ENCODE data around the gene OLA1. TPM values are rescaled to one million over a fixed set of nuclear protein-coding genes. Genes with fewer than 3 reads are reported as not detected.

Gene OLA1
- total RNA-seq, 1 donor from 2014 or later = 69.2 TPM

- no peak for DNase-seq
- ATAC-seq = no peak
- intact Hi-C loops (cut with micrococcal nuclease) = no loop called here
Measured at GRCh38 chr2:174049895-174050294, 198.4 kb downstream of the OLA1 start.

DNA sequence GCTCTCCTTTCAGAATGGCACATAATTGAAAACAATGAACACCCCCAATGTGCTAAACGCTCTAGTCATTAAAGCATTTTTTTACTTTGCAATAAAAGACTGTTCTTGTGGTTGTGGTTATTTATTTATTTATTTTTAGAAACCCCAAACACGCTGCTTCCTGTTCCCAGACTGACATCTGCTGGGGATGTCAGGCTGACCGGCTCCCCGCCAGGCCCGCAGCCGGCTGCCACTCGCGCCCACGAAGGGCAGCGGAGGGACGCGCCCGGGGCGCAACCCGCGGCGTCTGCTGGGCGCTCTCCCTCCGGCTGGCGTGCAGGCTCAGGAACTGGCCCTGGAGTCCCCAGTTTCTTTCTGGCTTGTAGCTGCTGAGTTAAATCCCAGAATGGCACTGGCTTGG is 200.1 kb downstream of the OLA1 start:
- DNase-seq = no peak
- intact Hi-C loops (cut with micrococcal nuclease) = no loop called here
- no peak for ATAC-seq

DNA sequence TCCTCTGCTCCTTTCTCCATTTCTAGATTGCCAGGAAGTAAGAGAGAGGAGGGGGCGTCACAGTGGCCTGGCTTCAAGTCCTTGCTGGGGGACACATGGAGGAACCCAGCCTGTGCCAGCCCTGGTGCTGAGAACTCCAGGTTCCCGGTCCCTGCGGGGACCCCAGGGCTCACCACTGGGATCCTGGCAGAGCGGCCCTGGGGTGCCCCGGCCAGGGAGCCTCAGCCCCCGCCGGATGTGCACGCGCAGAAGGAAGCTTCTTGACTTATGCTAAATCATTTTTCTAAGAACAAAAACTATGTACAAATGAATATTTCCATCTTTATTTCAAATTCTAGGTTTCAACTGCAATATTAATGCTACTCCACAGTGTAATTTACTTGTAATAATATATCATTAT is 200.6 kb downstream of the OLA1 start:
- DNase-seq (no peak), ATAC-seq (no peak)
- intact Hi-C loops (cut with micrococcal nuclease) = no loop called here

DNA sequence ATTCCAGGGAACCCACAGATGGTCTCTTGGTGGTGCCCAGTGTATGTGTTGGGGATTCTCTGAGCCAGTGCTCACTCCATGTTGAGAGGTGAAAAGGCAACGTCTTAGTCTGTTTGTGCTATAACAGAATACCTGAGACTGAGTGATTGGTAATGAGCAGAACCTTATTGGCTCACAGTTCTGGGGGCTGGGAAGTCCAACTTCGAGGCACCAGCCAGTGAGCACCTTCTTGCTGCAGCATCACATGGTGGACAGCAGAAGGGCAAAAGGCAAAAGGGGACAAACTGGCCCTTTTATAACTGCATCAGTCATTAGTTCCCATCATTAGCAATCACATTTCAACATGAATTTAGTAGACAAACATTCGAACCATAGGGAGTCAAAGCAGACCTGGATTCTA is 202.2 kb downstream of the OLA1 start:
- ATAC-seq = no peak
- intact Hi-C loops (cut with micrococcal nuclease) = no loop called here
- DNase-seq = no peak

- intact Hi-C loops (cut with micrococcal nuclease) = no loop called here
Measured at GRCh38 chr2:174044556-174044955, 203.8 kb downstream of the OLA1 start.

GRCh38 chr2:174040417-174040701 is 208.0 kb downstream of the OLA1 start:
- intact Hi-C loops (cut with micrococcal nuclease) = no loop called here
- no peak for ATAC-seq
- DNase-seq = no peak

More at GRCh38 chr2:174044556-174044955, 203.8 kb downstream of the OLA1 start:
- no peak for ATAC-seq
- no peak for DNase-seq

DNA sequence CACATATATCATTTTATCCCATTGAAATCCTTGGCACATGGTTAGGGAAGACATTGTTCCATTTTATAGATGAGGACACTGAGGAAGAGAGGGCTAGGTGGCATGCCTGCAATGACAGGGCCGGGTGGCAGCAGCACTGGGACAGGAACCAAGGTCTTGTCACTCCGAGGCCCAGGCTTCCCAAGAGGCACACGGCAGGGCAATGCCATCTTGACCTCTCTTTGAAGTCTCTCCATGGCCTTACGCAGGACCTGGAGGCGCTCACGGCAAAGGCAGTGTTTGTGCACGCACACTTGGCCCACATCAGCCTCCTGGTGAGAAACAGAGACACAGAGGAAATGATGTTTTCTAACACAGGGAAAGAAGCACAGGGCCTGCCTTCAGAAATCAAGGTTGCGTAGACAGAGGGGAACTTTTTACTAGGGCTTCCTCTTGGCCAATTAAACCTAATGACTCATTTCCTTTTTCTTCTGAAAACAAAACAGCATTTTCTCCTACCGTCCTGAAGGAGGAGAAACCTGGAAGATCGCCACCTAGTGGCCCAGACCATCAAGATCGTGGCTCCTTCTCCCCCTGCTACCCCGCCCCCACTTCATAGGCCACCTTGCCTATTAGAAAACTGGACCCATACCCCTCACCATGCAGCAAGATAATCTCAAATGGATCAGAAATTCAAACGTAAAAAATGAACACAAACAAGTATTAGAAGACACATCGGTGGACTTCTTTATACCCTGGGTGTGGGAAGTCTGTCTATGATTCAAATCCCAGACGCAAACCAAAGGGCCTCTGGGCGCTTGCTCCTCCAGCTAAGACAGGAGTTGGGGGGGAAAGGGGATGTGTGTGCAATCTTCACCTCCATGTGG is 208.5 kb downstream of the OLA1 start:
- intact Hi-C loops (cut with micrococcal nuclease) = loop anchor here (10.0 kb wide), 1 partner anchor 155 kb away; no protein-coding TSS in a partner anchor
- peak; percentile 87 for ATAC-seq

DNA sequence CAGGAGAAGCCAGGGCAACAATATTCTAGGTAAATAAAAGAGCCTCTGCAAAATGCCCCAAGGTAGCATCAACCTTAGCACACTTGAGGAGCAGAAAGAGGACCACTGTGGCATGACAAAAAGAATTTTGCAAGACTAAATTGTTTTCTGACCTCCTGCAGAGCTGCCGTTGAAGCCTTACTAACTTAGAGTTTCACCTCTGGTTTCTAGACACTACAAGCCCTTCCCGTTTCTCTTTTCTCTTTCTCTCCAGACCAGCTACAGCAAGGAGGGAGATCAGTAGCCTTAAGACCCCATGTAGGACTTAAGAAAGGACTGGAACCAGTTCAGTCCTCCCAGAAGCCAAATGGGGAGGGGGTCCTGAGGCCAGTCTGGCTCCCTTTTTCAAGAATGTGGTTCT is 209.9 kb downstream of the OLA1 start:
- ATAC-seq (no peak), DNase-seq (no peak)
- intact Hi-C loops (cut with micrococcal nuclease) = loop anchor here (10.0 kb wide), 1 partner anchor 154 kb away; no protein-coding TSS in a partner anchor

More for the DNA sequence above, 208.5 kb downstream of the OLA1 start:
- DNase-seq = peak; percentile 90

DNA sequence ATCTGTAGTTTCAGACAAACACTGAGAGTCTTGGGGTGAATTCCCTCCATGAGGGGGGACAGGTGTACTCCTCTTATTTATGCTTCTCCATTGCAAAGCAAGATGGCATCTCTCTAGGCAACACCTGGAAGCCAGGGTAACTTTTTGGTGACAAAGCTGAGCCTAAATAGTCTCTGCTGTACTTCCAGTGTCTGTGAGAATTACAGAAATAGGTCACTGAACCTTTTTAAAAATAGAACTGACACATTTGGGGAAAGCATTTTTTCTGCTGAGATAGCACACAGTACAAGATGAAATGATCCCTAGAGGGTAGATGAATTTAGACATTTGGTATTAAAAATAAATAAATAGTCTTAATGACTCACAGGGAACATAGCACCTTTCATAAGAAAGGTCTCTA is 211.5 kb downstream of the OLA1 start:
- DNase-seq = no peak
- ATAC-seq = peak; percentile 32
- intact Hi-C loops (cut with micrococcal nuclease) = loop anchor here (10.0 kb wide), 1 partner anchor 152 kb away; no protein-coding TSS in a partner anchor

DNA sequence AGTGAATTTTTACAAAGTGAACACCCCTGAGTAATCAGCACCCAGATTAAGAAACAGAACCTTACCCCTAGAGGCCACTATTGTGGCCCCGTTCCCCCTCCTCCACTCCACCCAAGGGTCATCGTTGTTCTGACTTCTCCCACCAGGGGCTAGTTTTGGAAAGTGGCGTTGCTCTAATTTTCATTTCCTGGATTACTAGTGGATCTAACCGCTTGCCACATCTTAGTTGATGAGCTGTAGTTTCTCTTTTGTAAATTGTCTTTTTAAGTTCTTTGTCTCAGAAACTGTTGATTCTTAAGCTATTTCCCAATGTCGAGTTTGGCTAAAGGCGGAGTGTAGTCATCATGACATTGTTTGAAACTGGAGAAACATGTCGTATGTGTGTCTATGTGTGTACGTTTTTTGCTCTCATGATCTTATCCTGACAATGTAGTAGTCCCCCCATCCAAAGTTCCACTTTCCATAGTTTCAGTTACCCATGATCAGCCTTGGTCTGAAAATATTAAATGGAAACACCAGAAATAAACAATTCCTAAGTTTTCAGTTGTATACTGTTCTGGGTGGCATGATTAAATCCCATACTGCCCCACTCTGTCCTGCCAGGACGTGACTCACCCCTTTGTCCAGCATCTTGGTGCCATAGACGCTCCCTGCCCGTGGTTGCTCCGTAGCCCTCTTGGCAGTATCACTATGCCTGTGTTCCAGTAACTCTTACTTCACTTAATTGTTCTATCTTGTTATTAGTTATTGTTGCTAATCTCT is 212.2 kb downstream of the OLA1 start:
- ATAC-seq (peak; percentile 46), DNase-seq (no peak)
- intact Hi-C loops (cut with micrococcal nuclease) = loop anchor here (10.0 kb wide), 1 partner anchor 151 kb away; no protein-coding TSS in a partner anchor

- DNase-seq (no peak), ATAC-seq (no peak)
- intact Hi-C loops (cut with micrococcal nuclease) = loop anchor here (10.0 kb wide), 1 partner anchor 150 kb away; no protein-coding TSS in a partner anchor
Measured at GRCh38 chr2:174035117-174035635, 213.2 kb downstream of the OLA1 start.

DNA sequence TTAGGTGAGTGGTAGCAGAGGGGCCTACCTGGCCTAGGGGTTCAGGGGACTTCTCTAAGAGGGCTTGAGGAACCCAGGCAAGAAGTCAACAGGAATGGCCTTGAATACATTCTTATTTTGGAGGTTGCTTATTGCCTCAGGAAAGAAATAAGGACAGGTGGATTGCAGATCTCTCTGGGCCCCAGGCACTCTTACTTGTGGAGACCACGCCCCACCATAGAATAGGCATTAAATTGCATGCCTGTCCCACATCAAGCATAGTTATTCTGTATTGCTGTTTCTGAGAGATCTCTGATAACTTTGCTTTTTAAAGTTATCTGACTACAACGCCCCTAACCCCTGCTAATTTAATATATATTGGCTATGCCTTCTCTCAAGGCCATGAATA is 215.2 kb downstream of the OLA1 start:
- no peak for DNase-seq
- ATAC-seq = no peak
- intact Hi-C loops (cut with micrococcal nuclease) = loop anchor here (10.0 kb wide), 1 partner anchor 148 kb away; no protein-coding TSS in a partner anchor

GRCh38 chr2:174031226-174031625 is 217.1 kb downstream of the OLA1 start:
- ATAC-seq = no peak
- no peak for DNase-seq
- intact Hi-C loops (cut with micrococcal nuclease) = loop anchor here (10.0 kb wide), 1 partner anchor 146 kb away; no protein-coding TSS in a partner anchor

DNA sequence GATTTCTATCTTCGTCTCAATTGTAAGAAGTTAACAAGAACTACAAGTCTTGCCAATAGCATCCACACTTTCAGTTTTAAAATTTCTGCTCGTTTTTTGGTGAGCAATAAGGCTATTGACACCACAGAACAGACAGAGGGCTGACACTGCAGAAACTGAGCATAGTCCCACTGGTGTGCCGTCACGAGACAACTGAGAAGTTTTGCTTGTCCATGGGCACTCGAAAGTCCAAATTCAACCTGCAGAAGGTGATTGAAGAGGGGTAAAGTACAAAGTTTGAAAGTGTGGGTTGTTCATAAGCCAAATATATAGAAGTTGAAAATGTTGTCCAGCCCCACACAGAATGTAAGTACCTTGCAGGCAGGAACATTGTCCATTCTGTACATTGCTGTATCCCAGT is 219.4 kb downstream of the OLA1 start:
- intact Hi-C loops (cut with micrococcal nuclease) = no loop called here
- DNase-seq = no peak
- no peak for ATAC-seq

DNA sequence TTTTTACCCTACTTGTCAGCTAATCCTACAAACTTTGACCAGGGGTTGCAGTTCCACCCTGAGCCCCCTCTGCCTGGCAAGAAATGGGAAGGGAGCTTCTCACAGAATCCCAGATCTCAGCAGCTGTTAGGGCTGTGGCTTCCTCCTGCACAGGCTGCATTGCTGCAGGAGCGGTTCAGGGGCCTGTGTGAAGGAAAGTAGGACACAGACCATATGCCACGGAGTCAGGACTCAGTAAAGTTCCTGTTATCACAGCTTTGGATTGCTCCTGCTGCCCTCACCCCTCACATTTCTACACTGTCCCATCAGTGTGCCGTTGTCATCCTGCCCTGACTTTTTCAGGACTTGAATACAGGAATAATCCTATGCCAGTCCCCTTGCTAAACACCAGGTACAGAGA is 220.4 kb downstream of the OLA1 start:
- no peak for DNase-seq
- intact Hi-C loops (cut with micrococcal nuclease) = no loop called here
- no peak for ATAC-seq

- no peak for DNase-seq
- ATAC-seq = no peak
- intact Hi-C loops (cut with micrococcal nuclease) = no loop called here
Measured at GRCh38 chr2:174026122-174026845, 222.0 kb downstream of the OLA1 start.

DNA sequence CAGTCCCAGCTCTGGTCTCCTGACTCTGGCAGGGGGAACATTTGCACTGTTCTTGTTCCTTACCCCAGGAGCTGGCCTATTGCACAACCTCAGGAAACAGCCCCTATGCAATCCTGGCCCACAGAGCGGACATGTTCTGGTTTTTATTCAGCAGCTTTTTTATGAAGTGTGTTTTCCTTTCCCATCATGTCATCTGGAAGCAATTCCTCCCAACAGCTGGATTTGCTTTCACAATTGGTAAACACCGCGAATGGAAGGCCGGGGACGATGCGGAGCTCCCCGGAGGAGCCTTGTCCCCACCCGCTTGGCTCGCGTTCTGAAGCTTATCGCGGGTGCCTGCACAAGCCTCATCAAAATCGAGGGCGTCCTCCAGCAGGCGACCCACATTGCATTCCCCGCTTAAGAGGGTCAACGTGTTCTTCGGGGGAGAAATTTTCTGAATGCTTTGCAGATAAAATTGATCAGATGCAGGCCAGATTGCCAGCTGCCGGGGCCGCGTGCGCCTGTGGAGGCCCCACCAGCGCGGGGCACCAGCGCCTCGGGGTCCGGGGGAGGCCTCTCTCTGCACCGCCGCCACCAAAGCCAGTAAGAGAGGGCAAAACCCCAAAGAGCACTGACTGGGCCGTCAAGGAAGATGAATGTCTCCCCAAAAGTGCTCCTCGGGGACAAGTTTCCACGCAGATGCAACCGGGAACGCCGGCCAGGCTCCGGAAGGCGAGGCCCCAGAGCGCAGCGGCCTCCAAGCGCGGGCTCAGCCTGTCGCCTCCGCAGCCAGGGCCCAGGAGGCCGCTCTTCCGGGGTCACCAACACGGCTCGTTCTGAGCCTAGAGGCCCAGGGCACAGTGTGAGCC is 222.8 kb downstream of the OLA1 start:
- peak; percentile 86 for DNase-seq
- peak; percentile 89 for ATAC-seq
- intact Hi-C loops (cut with micrococcal nuclease) = no loop called here

DNA sequence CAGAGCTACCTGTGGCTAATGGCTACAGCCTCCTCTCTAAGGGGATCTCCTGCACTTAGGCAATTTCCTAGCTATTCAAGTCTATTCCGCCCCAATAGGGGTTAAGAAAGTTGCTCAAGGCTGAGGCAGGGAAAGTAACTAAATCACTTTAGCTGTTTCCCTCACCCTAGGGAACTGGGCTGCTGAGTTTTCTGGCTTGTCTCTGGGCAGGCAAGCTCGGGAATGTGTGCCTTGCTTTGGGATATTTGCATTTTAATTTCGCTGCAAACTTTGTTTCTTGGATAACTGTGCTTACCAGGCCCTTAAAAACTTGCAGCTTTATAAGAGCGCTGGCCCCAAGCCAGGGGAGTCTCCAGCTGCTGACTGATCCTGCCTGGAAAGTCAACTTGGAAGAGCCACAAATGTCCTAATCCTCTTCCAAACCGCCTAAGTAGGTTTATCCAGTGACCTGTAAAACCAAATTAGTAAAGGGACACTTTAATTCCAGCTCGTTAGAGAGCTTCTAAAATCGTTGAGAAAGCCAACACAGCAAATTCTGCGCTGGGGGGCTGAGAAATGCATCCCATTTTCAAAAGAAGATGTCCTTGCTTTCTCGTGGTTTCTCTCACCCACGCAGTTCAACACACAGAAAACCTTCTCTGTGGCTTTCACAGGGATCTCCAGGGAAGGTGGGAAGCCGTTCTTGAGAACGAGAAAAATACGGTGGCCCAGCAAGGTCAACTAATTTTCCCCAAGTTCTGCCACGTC is 223.6 kb downstream of the OLA1 start:
- intact Hi-C loops (cut with micrococcal nuclease) = no loop called here
- DNase-seq (peak; percentile 96), ATAC-seq (peak; percentile 71)

All from left ventricle myocardium superior (tissue), 1 donor.